T-helper 9 cell (primary cell): Measurements from ENCODE around the gene SHQ1.

ENCODE experiments used
- DNase-seq: peaks from one replicate; pipeline ENCODE4 v3.0.0-alpha.2; 2020

The SHQ1 gene

GRCh38 chr3:72847282-72847681 lies 963 bp downstream of the SHQ1 start:
- no peak for DNase-seq

GRCh38 chr3:72846166-72846565 lies 2.1 kb downstream of the SHQ1 start:
- DNase-seq = no peak

- no peak for DNase-seq
Observed at GRCh38 chr3:72844436-72844993, 3.7 kb downstream of the SHQ1 start.

DNA sequence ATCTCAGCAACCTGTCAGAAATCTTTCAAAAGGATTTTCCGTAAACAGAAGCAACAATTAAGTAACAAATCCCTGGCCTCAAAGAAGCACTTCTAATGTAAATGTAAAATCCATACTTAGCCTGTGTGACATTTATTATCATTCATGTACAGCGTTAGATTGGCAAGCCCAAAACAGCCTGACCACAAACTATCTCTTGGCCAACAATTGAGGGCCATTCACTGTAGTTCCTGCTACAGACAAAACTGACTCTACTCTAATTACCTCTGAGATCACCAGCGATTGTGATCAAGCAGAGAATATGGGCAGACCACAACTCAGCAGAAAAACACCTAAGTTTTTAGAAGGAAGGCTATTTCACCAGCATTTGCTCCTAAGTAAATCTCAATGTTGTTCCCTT lies 9.2 kb downstream of the SHQ1 start:
- DNase-seq = no peak

- no peak for DNase-seq
Observed at GRCh38 chr3:72836923-72837322, 11.3 kb downstream of the SHQ1 start.

GRCh38 chr3:72836416-72836815 lies 11.8 kb downstream of the SHQ1 start:
- no peak for DNase-seq

GRCh38 chr3:72830452-72831223 lies 17.6 kb downstream of the SHQ1 start:
- no peak for DNase-seq

- DNase-seq = no peak
Observed at GRCh38 chr3:72829701-72830100, 18.5 kb downstream of the SHQ1 start.

GRCh38 chr3:72821161-72821781 lies 27.0 kb downstream of the SHQ1 start:
- DNase-seq = no peak

DNA sequence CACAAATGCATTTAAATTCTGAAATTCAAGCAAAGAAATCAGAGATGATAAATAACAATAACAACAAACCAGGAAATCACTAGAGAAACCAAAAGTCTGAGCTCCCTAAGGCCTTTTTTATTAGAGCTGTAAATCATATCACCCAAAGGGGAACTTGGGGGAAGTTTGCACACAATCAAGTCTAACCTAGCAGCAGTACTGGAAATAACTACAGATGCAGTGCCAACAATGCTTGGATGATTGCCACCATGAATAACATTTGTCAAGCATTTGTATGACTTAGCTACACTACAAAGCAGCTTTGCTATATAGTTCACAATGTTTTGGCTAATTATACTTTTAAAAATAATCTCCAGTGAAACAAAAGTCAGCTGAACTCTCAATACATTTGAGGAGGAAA lies 27.8 kb downstream of the SHQ1 start:
- DNase-seq = no peak

- no peak for DNase-seq
Observed at GRCh38 chr3:72818905-72819304, 29.3 kb downstream of the SHQ1 start.

DNA sequence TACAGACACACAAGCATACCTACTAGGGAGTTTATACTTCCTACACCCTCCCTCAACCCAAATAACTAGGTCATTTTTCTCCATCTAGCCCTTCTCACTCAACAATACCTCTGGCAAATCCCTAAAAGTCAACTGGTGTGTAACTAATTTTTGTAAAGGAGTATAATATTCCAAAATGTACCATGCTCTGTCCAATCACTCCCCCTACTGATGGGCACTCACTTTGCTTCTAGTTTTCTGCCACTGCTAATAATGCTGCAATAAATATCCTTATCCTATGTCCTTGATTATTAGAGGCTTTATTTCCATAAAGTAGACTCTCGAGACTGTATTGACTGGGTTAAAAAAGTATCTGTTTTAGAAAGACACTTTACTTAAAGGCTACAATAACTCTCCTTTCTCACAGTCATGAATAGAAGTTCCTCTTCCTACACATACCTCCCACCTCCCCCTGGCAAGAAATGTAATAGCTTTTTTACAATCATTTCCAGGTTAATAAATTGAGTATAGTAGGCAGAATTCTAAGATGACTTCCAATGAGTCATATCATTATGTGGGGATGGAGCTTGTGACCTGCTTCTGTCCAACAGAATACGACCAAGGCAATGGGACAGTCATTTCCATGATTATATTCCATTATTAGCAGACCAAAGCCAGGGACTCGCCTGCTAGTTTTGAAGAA lies 30.0 kb downstream of the SHQ1 start:
- DNase-seq = no peak

GRCh38 chr3:72816862-72817355 lies 31.3 kb downstream of the SHQ1 start:
- no peak for DNase-seq

GRCh38 chr3:72814308-72814707 lies 33.9 kb downstream of the SHQ1 start:
- no peak for DNase-seq

DNA sequence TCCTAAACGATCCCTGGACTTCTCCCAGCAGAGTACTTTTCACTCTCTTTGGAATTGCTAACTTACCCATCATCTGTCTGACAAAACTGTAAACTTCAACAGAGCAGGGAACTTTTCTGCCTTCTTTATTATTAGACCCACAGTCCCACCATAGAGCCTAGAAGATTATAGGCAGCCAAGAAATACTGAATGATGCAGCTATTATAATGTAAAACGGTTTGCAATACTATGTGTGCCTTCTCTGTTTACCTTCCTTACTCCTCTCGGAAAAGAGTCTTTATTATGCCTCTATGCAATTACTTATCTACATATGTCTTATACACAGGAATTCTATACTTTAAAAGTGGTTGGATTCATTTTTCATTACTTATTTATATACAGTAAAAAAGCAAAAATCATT lies 36.0 kb downstream of the SHQ1 start:
- no peak for DNase-seq

- DNase-seq = no peak
Observed at GRCh38 chr3:72811571-72811970, 36.7 kb downstream of the SHQ1 start.

- DNase-seq = no peak
Observed at GRCh38 chr3:72810659-72811434, 37.4 kb downstream of the SHQ1 start.

- DNase-seq = no peak
Observed at GRCh38 chr3:72810063-72810462, 38.2 kb downstream of the SHQ1 start.

- no peak for DNase-seq
Observed at GRCh38 chr3:72804361-72804760, 43.9 kb downstream of the SHQ1 start.

- DNase-seq = no peak
Observed at GRCh38 chr3:72803573-72803972, 44.7 kb downstream of the SHQ1 start.

- no peak for DNase-seq
Observed at GRCh38 chr3:72802001-72802400, 46.2 kb downstream of the SHQ1 start.

DNA sequence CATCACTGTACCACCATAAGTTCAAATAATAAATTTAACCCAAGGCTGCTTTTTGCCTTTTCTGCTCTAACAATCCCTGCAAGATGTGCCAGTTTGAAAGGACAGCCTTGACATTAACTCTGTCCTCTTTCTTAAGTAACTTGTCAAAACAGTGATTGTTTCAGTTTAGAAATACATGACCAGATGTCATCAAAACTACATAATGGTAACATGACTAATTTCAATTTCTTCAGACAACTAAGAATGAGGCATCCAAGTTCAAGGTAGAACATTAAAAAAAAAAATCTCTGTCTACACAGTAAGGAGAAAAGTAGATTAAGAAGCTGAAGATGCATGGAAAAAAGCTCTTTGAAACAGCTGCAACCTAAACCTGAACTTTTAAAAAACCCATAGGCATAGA lies 47.4 kb downstream of the SHQ1 start:
- no peak for DNase-seq
